ENCODE data around the gene IQSEC1. TPM values are rescaled to one million over a fixed set of nuclear protein-coding genes. Genes with fewer than 3 reads are reported as not detected.

IQSEC1 gene
- total RNA-seq, 1 donor, result 22.1 TPM

GRCh38 chr3:12910356-12911099 lies 162.7 kb downstream of the IQSEC1 start:
- no peaks in the 10 kb centered on the region for H3K79me2 ChIP-seq (ENCODE audit: insufficient read depth, low read length)
- H3K9me3 ChIP-seq (ENCODE audit: low read depth, low read length), result no peaks in the 10 kb centered on the region
- H3K27me3 ChIP-seq (ENCODE audit: insufficient read depth, low read length), result no peaks in the 10 kb centered on the region
- TF ChIP-seq CTCF (IDR thresholded peaks at IDR 0.05; ENCODE audit: extremely low read depth, low read depth, low read length), result no peak
- H3K4me1 ChIP-seq (ENCODE audit: insufficient read depth, low read length), result no peaks in the 10 kb centered on the region
- no peak overlapping the region for H2AFZ ChIP-seq (ENCODE audit: low read length)
- no peak overlapping the region for H3K4me3 ChIP-seq (ENCODE audit: insufficient read depth, low read length)
- H3K27ac ChIP-seq (ENCODE audit: low read depth, low read length), result no peak overlapping the region
- H3K4me2 ChIP-seq (ENCODE audit: insufficient read depth, low read length), result no peak overlapping the region
- H4K20me1 ChIP-seq (ENCODE audit: insufficient read depth, low read length), result peaks cover 4% of the 10 kb centered on the region
- no peak for DNase-seq (ENCODE audit: insufficient read length, low spot score, missing footprints)
- H3K36me3 ChIP-seq (ENCODE audit: insufficient read depth, low read length), result peaks cover 34% of the 10 kb centered on the region

- H3K4me1 ChIP-seq (ENCODE audit: insufficient read depth, low read length), result no peaks in the 10 kb centered on the region
- no peak for TF ChIP-seq CTCF (IDR thresholded peaks at IDR 0.05; ENCODE audit: extremely low read depth, low read depth, low read length)
- no peaks in the 10 kb centered on the region for H3K79me2 ChIP-seq (ENCODE audit: insufficient read depth, low read length)
- peaks cover 3% of the 10 kb centered on the region for H4K20me1 ChIP-seq (ENCODE audit: insufficient read depth, low read length)
- peaks cover 36% of the 10 kb centered on the region for H3K36me3 ChIP-seq (ENCODE audit: insufficient read depth, low read length)
- H3K4me2 ChIP-seq (ENCODE audit: insufficient read depth, low read length), result no peak overlapping the region
- H3K27ac ChIP-seq (ENCODE audit: low read depth, low read length), result no peak overlapping the region
- H3K27me3 ChIP-seq (ENCODE audit: insufficient read depth, low read length), result no peaks in the 10 kb centered on the region
- no peak overlapping the region for H3K4me3 ChIP-seq (ENCODE audit: insufficient read depth, low read length)
- no peaks in the 10 kb centered on the region for H3K9me3 ChIP-seq (ENCODE audit: low read depth, low read length)
- DNase-seq (ENCODE audit: insufficient read length, low spot score, missing footprints), result no peak
- no peak overlapping the region for H2AFZ ChIP-seq (ENCODE audit: low read length)
Observed at GRCh38 chr3:12909710-12910109, 163.5 kb downstream of the IQSEC1 start.

- TF ChIP-seq CTCF (IDR thresholded peaks at IDR 0.05; ENCODE audit: extremely low read depth, low read depth, low read length), result no peak
- Histone ChIP-seq H3K4me2 (ENCODE audit: insufficient read depth, low read length) (no peak overlapping the region), H3K9me3 (ENCODE audit: low read depth, low read length) (no peaks in the 10 kb centered on the region), H3K4me1 (ENCODE audit: insufficient read depth, low read length) (no peaks in the 10 kb centered on the region), H3K27me3 (ENCODE audit: insufficient read depth, low read length) (no peaks in the 10 kb centered on the region), H2AFZ (ENCODE audit: low read length) (no peak overlapping the region), H3K79me2 (ENCODE audit: insufficient read depth, low read length) (no peaks in the 10 kb centered on the region), H3K4me3 (ENCODE audit: insufficient read depth, low read length) (no peak overlapping the region), H4K20me1 (ENCODE audit: insufficient read depth, low read length) (peaks cover 6% of the 10 kb centered on the region), H3K36me3 (ENCODE audit: insufficient read depth, low read length) (peaks cover 36% of the 10 kb centered on the region), H3K27ac (ENCODE audit: low read depth, low read length) (no peak overlapping the region)
- no peak for DNase-seq (ENCODE audit: insufficient read length, low spot score, missing footprints)
Observed at GRCh38 chr3:12908859-12909258, 164.4 kb downstream of the IQSEC1 start.

- Histone ChIP-seq H3K27me3 (ENCODE audit: insufficient read depth, low read length) (no peaks in the 10 kb centered on the region), H3K4me3 (ENCODE audit: insufficient read depth, low read length) (no peak overlapping the region), H3K4me2 (ENCODE audit: insufficient read depth, low read length) (no peak overlapping the region), H4K20me1 (ENCODE audit: insufficient read depth, low read length) (peaks cover 6% of the 10 kb centered on the region), H3K9me3 (ENCODE audit: low read depth, low read length) (no peaks in the 10 kb centered on the region), H3K27ac (ENCODE audit: low read depth, low read length) (no peak overlapping the region), H2AFZ (ENCODE audit: low read length) (no peak overlapping the region), H3K79me2 (ENCODE audit: insufficient read depth, low read length) (no peaks in the 10 kb centered on the region), H3K4me1 (ENCODE audit: insufficient read depth, low read length) (no peaks in the 10 kb centered on the region), H3K36me3 (ENCODE audit: insufficient read depth, low read length) (peaks cover 36% of the 10 kb centered on the region)
- TF ChIP-seq CTCF (IDR thresholded peaks at IDR 0.05; ENCODE audit: extremely low read depth, low read depth, low read length), result no peak
- no peak for DNase-seq (ENCODE audit: insufficient read length, low spot score, missing footprints)
Observed at GRCh38 chr3:12908136-12908730, 165.0 kb downstream of the IQSEC1 start.
